H9 (cell line): ENCODE data around the gene CTNNA1. TPM values are rescaled to one million over a fixed set of nuclear protein-coding genes. Genes with fewer than 3 reads are reported as not detected.

ENCODE experiments used
- DNase-seq: peaks from one replicate; pipeline ENCODE4 v3.0.0-alpha.2; 2017
- H2AFZ ChIP-seq: one replicate; pipeline ENCODE4 v1.6.1; 2013; ENCODE audit warnings: mild to moderate bottlenecking, low read length, control low read depth, moderate library complexity
- H2AK5ac ChIP-seq: 2 replicates; pipeline ENCODE4 v1.6.1; 2013; ENCODE audit warnings: low read length, control low read depth, mixed read lengths; ENCODE audit not compliant: insufficient read length
- H2BK120ac ChIP-seq: one replicate; pipeline ENCODE4 v1.6.1; 2013; ENCODE audit warnings: low read depth, mild to moderate bottlenecking, low read length, control low read depth, inconsistent platforms; ENCODE audit not compliant: poor library complexity, severe bottlenecking
- H2BK12ac ChIP-seq: 2 replicates; pipeline ENCODE4 v1.6.1; 2013; ENCODE audit warnings: low read length, control low read depth, mixed read lengths, low read depth; ENCODE audit not compliant: insufficient read length
- H2BK15ac ChIP-seq: 2 replicates; pipeline ENCODE4 v1.6.1; 2013; ENCODE audit warnings: low read depth, low read length, control low read depth
- H2BK20ac ChIP-seq: one replicate; pipeline ENCODE4 v1.6.1; 2013; ENCODE audit warnings: low read depth, mild to moderate bottlenecking, low read length, control low read depth, inconsistent platforms; ENCODE audit not compliant: poor library complexity, severe bottlenecking
- H2BK5ac ChIP-seq: 2 replicates; pipeline ENCODE4 v1.6.1; 2013; ENCODE audit warnings: low read length, control low read depth, mixed read lengths; ENCODE audit not compliant: insufficient read length
- H3K14ac ChIP-seq: 2 replicates; pipeline ENCODE4 v1.6.1; 2013; ENCODE audit warnings: low read length, control low read depth; ENCODE audit not compliant: insufficient read depth
- H3K18ac ChIP-seq: 2 replicates; pipeline ENCODE4 v1.6.1; 2013; ENCODE audit warnings: low read depth, mild to moderate bottlenecking, mixed read lengths, low read length, control low read depth; ENCODE audit not compliant: insufficient read length
- H3K23ac ChIP-seq: 2 replicates; pipeline ENCODE4 v1.6.1; 2013; ENCODE audit warnings: low read length, control low read depth, mixed read lengths, low read depth; ENCODE audit not compliant: insufficient read length
- H3K23me2 ChIP-seq: 2 replicates; pipeline ENCODE4 v1.6.1; 2013; ENCODE audit warnings: low read depth, mild to moderate bottlenecking, mixed read lengths, low read length, control low read depth; ENCODE audit not compliant: insufficient read length, poor library complexity, severe bottlenecking
- H3K27ac ChIP-seq: 2 replicates; pipeline ENCODE4 v1.5.1; 2013; ENCODE audit warnings: low read length, control low read depth, mixed read lengths, low read depth; ENCODE audit not compliant: insufficient read length
- H3K27me3 ChIP-seq: 2 replicates; pipeline ENCODE4 v1.6.1; 2013; ENCODE audit warnings: low read length, control low read depth, inconsistent platforms; ENCODE audit not compliant: insufficient read depth
- H3K4ac ChIP-seq: 2 replicates; pipeline ENCODE4 v1.6.1; 2013; ENCODE audit warnings: low read depth, mild to moderate bottlenecking, control low read depth, inconsistent platforms, low read length, moderate library complexity
- H3K4me1 ChIP-seq: 2 replicates; pipeline ENCODE4 v1.6.1; 2013; ENCODE audit warnings: low read length, control low read depth, inconsistent platforms; ENCODE audit not compliant: insufficient read depth
- H3K4me2 ChIP-seq: 2 replicates; pipeline ENCODE4 v1.6.1; 2013; ENCODE audit warnings: low read length, control low read depth, mixed read lengths; ENCODE audit not compliant: insufficient read length, insufficient read depth
- H3K56ac ChIP-seq: 2 replicates; pipeline ENCODE4 v1.6.1; 2013; ENCODE audit warnings: low read depth, mild to moderate bottlenecking, mixed read lengths, low read length, control low read depth; ENCODE audit not compliant: insufficient read length
- H3K79me1 ChIP-seq: 2 replicates; pipeline ENCODE4 v1.6.1; 2013; ENCODE audit warnings: low read depth, mild to moderate bottlenecking, moderate library complexity, low read length, control low read depth, inconsistent platforms; ENCODE audit not compliant: insufficient read depth, poor library complexity, severe bottlenecking
- H3K79me2 ChIP-seq: 2 replicates; pipeline ENCODE4 v1.6.1; 2013; ENCODE audit warnings: low read length, control low read depth, inconsistent platforms; ENCODE audit not compliant: insufficient read depth
- H3K9ac ChIP-seq: 2 replicates; pipeline ENCODE4 v1.6.1; 2013; ENCODE audit warnings: low read length, control low read depth, mixed read lengths; ENCODE audit not compliant: insufficient read length; ENCODE audit errors: extremely low read depth
- H3K9me3 ChIP-seq: one replicate; pipeline ENCODE4 v1.6.1; 2013; ENCODE audit warnings: low read depth, low read length, inconsistent platforms; ENCODE audit not compliant: control insufficient read depth
- H3T11ph ChIP-seq: one replicate; pipeline ENCODE4 v1.6.1; 2013; ENCODE audit warnings: mild to moderate bottlenecking, low read length, control low read depth, inconsistent platforms
- H4K20me1 ChIP-seq: one replicate; pipeline ENCODE4 v1.6.1; 2013; ENCODE audit not compliant: control insufficient read depth, insufficient read length, insufficient read depth
- H4K5ac ChIP-seq: 2 replicates; pipeline ENCODE4 v1.6.1; 2013; ENCODE audit warnings: low read depth, mild to moderate bottlenecking, mixed read lengths, low read length, control low read depth; ENCODE audit not compliant: insufficient read length
- H4K8ac ChIP-seq: replicated peaks from 2 replicates; pipeline ENCODE4 v1.6.1; 2013; ENCODE audit warnings: low read length, control low read depth, mixed read lengths, low read depth; ENCODE audit not compliant: insufficient read length
- H4K91ac ChIP-seq: 2 replicates; pipeline ENCODE4 v1.6.1; 2013; ENCODE audit warnings: low read depth, mild to moderate bottlenecking, moderate library complexity, mixed read lengths, low read length, control low read depth; ENCODE audit not compliant: insufficient read length
- H3K27ac Mint-ChIP-seq, 3 experiments: 2 replicates in 2 of 3; 3 replicates in 1 of 3; pipeline ENCODE4 v1.8.0; 2020 to 2021; ENCODE audit warnings: mixed read lengths in 3 of 3, mild to moderate bottlenecking in 1 of 3, moderate library complexity in 1 of 3
- H3K27me3 Mint-ChIP-seq: 2 replicates; pipeline ENCODE4 v1.8.0; 2021; ENCODE audit warnings: low read depth, mild to moderate bottlenecking, moderate library complexity, mixed read lengths
- H3K36me3 Mint-ChIP-seq, 3 experiments: 2 replicates in 2 of 3; 3 replicates in 1 of 3; pipeline ENCODE4 v1.8.0; 2020 to 2021; ENCODE audit warnings: low read depth in 3 of 3, mixed read lengths in 3 of 3; ENCODE audit not compliant: insufficient read depth in 1 of 3
- H3K4me1 Mint-ChIP-seq, 2 experiments: 2 replicates each; pipeline ENCODE4 v1.8.0; 2020; ENCODE audit warnings: mixed read lengths in 2 of 2
- H3K4me3 Mint-ChIP-seq, 2 experiments: 2 replicates in 1 of 2; 3 replicates in 1 of 2; pipeline ENCODE4 v1.8.0; 2020 to 2021; ENCODE audit warnings: mild to moderate bottlenecking in 2 of 2, mixed read lengths in 2 of 2, moderate library complexity in 1 of 2
- H3K9me3 Mint-ChIP-seq, 2 experiments: 2 replicates in 1 of 2; 3 replicates in 1 of 2; pipeline ENCODE4 v1.8.0; 2020; ENCODE audit warnings: mild to moderate bottlenecking in 2 of 2, mixed read lengths in 2 of 2, moderate library complexity in 1 of 2
- WGBS: extraction: QIAGEN DNeasy Blood & Tissue Kit; methylation state at CpG from one replicate; pipeline ENCODE4 v1.1.7; 2013; ENCODE audit warnings: missing lambda C conversion rate, low lambda C conversion rate, mixed read lengths; ENCODE audit not compliant: insufficient read length; ENCODE audit errors: extremely low coverage; 5-methylcytosine and 5-hydroxymethylcytosine counted together
- total RNA-seq: library from RNA; stranded (reverse); gene quantifications from 2 replicates; pipeline ENCODE4 v1.2.1, GENCODE V29; 2021
- TF ChIP-seq, protein P1 (sequence below): fragments of 200-600 bp; sonication (generic); conservative IDR thresholded peaks from 3 replicates; pipeline ENCODE4 v1.8.0; 2021; ENCODE audit warnings: antibody characterized with exemption, mild to moderate bottlenecking

Gene CTNNA1
- total RNA-seq, 1 experiment from 2014 or later = 354 TPM

DNA sequence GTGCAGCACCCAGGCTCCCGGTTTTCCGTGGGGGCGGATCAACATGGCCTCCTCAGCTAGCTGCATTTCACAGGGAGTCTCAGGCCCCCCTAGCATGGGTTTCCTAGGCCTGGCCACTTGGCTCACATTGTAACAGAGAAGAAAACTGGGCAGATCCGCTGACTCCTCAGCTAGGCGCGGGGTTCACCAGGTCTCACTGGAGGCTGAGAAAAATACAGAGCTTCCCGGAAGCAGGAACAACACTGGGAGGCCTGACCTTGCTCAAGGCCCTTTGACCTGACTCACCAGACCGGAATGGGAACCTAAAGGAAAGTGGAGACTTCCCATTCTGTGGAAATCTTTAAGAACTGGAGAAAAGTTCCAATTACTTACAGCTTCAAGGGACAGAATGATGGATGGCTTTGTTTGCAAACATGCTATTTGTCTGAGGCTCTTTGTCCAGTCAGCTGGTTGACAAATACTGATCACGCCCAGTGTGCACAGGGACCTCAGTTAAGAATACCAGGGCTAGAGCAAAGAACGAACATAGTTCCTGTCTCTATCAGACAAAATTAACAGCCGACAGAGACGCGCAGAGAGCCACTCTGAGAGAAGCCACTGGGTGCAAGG, 210.6 kb downstream of the CTNNA1 start:
- Histone ChIP-seq H2BK15ac (no peak overlapping the region), H3K79me2 (no peaks in the 10 kb centered on the region), H3K27ac (no peak overlapping the region), H3K4me1 (peaks cover 5% of the 10 kb centered on the region; the same call in 1 of the 2 replicates), H2AK5ac (no peak overlapping the region), H3K9ac (no peak overlapping the region), H4K20me1 (no peaks in the 10 kb centered on the region), H3K23ac (no peak overlapping the region), H2BK5ac (no peak overlapping the region), H4K5ac (no peak overlapping the region), H2BK20ac (no peak overlapping the region), H3T11ph (no peak overlapping the region), H3K79me1 (no peaks in the 10 kb centered on the region), H4K91ac (no peak overlapping the region), H3K23me2 (no peaks in the 10 kb centered on the region), H3K56ac (no peak overlapping the region), H3K27me3 (no peaks in the 10 kb centered on the region), H3K4me2 (no peak overlapping the region), H4K8ac (no peak overlapping the region), H2BK120ac (no peak overlapping the region), H2AFZ (no peak overlapping the region), H3K9me3 (no peaks in the 10 kb centered on the region), H3K4ac (no peak overlapping the region), H3K18ac (no peak overlapping the region), H3K14ac (peak overlapping the region; percentile 12; the same call in 1 of the 2 replicates), H2BK12ac (no peak overlapping the region)
- Mint-ChIP-seq H3K9me3 (no peaks in the 10 kb centered on the region), H3K27ac (peak overlapping the region in 2 of 3 experiments; percentile 9 to 62; a peak in 3 of 7 replicates), H3K4me1 (peaks cover 34 to 56% of the 10 kb centered on the region in 2 experiments), H3K4me3 (no peak overlapping the region), H3K27me3 (no peaks in the 10 kb centered on the region; the same call in 1 of the 2 replicates), H3K36me3 (no peaks in the 10 kb centered on the region)
- no CpG with 5 or more reads among the region's 13 CpGs for WGBS
- DNase-seq = no peak
- TF ChIP-seq, protein P1, sequence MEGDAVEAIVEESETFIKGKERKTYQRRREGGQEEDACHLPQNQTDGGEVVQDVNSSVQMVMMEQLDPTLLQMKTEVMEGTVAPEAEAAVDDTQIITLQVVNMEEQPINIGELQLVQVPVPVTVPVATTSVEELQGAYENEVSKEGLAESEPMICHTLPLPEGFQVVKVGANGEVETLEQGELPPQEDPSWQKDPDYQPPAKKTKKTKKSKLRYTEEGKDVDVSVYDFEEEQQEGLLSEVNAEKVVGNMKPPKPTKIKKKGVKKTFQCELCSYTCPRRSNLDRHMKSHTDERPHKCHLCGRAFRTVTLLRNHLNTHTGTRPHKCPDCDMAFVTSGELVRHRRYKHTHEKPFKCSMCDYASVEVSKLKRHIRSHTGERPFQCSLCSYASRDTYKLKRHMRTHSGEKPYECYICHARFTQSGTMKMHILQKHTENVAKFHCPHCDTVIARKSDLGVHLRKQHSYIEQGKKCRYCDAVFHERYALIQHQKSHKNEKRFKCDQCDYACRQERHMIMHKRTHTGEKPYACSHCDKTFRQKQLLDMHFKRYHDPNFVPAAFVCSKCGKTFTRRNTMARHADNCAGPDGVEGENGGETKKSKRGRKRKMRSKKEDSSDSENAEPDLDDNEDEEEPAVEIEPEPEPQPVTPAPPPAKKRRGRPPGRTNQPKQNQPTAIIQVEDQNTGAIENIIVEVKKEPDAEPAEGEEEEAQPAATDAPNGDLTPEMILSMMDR = no peak
